Breast epithelium (tissue), 3 donors: ENCODE data around the gene SYT1.

Experiments used
- CTCF ChIP-seq, 3 donors: fragments of 450-650 bp; IDR thresholded peaks; one replicate each; pipeline ENCODE4 v1.5.1; 2016 to 2017; ENCODE audit warnings: antibody characterized with exemption in 3 of 3, mild to moderate bottlenecking in 3 of 3, moderate library complexity in 3 of 3
- POLR2A ChIP-seq: fragments of 450-650 bp; IDR thresholded peaks from one replicate; pipeline ENCODE4 v1.6.1; 2016; ENCODE audit warnings: antibody characterized with exemption, mild to moderate bottlenecking, moderate library complexity
- POLR2AphosphoS5 ChIP-seq, 3 donors: sonication (generic); formaldehyde crosslinking; IDR thresholded peaks; one replicate each; pipeline ENCODE4 v1.6.1; 2017; ENCODE audit warnings: antibody characterized with exemption in 3 of 3

DNA sequence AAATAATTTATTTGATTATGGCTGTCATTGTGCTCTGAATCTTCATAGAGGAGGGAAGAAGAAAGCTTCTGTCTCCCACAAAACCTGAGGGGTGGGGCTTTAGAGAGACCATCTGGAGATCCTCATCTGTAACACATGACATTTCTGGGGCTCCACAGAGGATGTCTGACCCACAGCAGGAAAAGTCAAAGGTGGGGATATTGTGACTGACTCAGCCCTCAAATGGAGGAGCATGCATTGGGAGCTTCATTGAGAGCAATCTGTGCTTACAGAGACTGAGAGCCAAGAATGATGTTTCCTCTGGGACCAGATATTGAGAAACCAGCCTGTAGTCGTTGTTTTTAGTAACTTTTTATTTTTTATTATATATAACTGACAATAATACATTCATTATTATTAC, 158.7 kb downstream of the SYT1 start:
- no peak for TF ChIP-seq POLR2A
- no peak for TF ChIP-seq CTCF (IDR thresholded peaks at IDR 0.05)
- no peak for TF ChIP-seq POLR2AphosphoS5 (IDR thresholded peaks at IDR 0.05)
